Dermis microvascular lymphatic vessel endothelial cell (primary cell): Measurements from ENCODE around the gene ARSJ. TPM values are rescaled to one million over a fixed set of nuclear protein-coding genes. Genes with fewer than 3 reads are reported as not detected.
"Not testable (repeated sequence)": the region's sequence is repeated elsewhere in the genome, so short reads cannot be mapped to it uniquely, and the experiment has no call there.

Source experiments
- DNase-seq, 2 donors: peaks; one replicate each; pipeline versions ENCODE4 v3.0.0 to v3.0.0-alpha.2; 2010; ENCODE audit warnings: low read depth in 2 of 2
- total RNA-seq: library from RNA; depleted of rRNA; stranded (reverse); fragments of >200 nt; gene quantifications from 2 replicates; pipeline ENCODE4 v1.2.1, GENCODE V29; 2014

ARSJ gene
- total RNA-seq, result 15.3 and 15.4 TPM in 2 replicates

- peak; percentile 45 to 83 for DNase-seq
Measured at GRCh38 chr4:113979148-113979904, at the start of gene ARSJ. Gene ARSJ, minus strand, starts transcription at chr4:113979647. Its CDS starts 813 bp downstream, at chr4:113978834.

- DNase-seq, result peak; percentile 52 to 77
Measured at GRCh38 chr4:114028071-114028470, 48.6 kb upstream of the ARSJ start.

- DNase-seq, result no peak
Measured at GRCh38 chr4:114027596-114027995, 48.1 kb upstream of the ARSJ start.

DNA sequence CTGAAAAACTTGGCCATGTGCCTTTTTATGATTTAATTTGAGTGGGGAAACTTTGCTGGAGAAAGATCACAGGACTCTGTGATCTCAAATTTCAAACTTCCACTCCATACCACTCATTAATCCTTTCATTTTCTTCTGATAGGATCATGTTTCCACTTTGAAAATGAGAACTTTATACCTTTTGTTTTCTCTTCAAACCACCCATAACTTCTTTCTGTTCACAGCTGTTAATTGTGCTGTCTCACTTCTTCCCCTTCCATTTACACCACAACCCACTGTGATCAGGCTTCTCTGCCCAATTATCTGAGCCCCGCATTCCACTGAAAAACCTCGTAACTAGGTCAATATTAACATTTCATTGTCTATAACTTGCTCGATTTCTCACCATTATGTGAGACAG, 47.0 kb upstream of the ARSJ start:
- no peak for DNase-seq

DNA sequence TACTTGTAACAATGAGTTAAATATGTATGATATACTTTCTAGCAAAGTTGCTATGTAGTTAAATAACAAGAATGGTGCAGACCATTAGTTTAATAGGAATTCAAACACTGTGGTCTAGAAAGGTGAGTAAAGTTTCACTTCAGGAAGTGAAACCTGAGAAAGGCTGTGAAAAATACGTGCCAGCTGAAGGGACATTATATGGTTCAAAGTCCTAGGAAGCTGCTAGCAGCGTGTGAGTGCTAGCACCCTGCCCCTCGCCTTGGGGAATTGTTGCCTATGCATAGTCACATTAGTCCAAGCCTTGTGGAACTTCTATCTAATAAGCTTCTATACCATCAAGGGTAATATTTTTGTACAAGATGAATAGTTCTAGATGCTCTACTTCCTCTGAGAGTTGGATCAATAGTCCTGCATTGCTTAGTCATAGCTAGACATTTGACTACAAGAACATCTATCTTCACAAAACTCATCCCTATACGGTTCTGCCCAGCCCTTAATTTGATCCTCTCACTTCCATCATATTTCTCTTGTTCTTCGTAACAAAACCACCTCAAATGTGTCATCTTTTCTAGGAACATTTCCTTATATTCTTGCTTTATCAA, 45.8 kb upstream of the ARSJ start:
- no peak for DNase-seq

DNA sequence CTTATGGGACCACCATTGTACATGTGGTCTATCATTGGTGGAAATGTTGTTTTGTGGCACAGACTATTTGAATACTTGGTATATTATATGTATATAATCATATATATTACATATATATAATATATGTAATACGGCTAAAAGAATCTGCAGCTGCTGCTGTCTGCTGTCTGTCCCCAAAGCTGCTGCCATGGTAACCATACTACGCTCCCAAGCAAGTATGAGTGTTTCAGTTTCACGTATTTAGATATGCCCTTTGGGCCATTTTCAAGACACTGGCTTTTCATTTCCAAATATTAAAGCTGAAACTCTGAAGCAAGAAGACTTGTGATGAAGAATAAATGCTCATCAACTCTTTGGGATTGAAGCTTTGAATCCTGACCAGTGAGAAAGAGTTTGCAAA, 42.0 kb upstream of the ARSJ start:
- DNase-seq, result no peak

GRCh38 chr4:114019969-114020358, 40.5 kb upstream of the ARSJ start:
- no peak for DNase-seq

DNA sequence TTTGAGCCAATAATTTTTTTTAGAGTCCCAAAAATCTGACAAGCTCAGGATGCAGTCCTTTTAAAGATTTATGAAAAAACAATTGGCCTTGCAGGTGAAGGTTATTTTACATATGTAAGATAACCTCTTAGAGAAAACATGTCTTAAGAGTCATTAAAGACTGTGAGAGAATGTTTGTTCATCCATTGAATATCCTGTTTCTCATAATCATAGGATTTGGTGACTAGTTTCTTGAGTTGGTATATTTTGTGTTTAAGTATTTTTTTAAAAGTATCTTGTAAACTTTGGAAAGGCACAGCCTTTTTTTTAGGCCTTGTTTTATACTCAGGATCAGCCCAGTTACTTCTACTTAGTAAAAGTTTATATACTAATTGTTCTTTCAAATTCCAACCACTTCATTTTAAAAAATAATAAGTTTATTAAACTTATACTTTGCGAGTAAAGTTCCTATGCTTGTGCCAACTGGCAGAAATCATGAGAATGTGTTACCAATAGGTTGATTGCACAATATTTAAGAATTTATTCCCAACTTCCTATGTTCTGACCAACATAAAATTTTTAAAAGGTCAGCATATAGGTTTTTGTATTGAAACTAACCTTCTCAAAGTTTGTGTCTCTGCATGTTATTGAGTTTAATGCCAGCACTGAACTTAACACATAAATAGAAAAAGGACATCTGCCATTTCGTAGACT, 40.0 kb upstream of the ARSJ start:
- peak; percentile 28 to 63 for DNase-seq

- DNase-seq, result no peak
Measured at GRCh38 chr4:114017120-114017917, 37.9 kb upstream of the ARSJ start.

- peak; percentile 93 to 99 for DNase-seq
Measured at GRCh38 chr4:114015444-114015899, 36.0 kb upstream of the ARSJ start.

DNA sequence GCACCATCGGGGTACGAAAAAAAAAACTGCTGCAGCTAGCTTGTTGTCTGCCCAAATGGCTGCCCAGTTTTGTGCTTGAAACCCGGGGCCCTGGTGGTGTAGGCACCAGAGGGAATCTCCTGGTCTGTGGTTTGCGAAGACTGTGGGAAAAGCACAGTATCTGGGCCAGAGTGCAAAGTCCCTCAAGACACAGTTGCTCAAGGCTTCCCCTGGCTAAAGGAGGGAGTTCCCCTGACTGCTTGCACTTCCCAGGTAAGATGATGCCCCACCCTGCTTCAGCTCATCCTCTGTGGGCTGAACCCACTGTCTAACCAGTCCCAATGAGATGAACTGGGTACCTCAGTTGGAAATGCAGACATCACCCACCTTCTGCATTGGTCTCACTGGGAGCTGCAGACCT, 33.8 kb upstream of the ARSJ start:
- DNase-seq, result not testable (repeated sequence)

DNA sequence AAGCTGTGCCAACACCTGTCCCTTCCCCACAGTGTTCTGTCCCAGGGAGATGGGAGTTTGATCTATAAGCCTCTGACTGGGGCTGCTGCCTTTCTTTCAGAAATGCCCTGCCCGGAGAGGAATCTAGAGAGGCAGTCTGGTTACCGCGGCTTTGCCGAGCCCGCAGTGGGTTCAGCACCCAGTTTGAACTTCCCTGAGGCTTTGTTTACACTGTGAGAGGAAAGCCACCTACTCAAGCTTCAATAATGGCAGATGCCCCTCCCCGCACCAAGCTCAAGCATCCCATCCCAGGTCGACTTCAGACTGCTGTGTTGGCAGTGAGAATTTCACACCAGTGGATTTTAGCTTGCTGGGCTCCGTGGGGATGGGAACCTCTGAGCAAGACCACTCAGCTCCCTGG, 33.3 kb upstream of the ARSJ start:
- no peak for DNase-seq

DNA sequence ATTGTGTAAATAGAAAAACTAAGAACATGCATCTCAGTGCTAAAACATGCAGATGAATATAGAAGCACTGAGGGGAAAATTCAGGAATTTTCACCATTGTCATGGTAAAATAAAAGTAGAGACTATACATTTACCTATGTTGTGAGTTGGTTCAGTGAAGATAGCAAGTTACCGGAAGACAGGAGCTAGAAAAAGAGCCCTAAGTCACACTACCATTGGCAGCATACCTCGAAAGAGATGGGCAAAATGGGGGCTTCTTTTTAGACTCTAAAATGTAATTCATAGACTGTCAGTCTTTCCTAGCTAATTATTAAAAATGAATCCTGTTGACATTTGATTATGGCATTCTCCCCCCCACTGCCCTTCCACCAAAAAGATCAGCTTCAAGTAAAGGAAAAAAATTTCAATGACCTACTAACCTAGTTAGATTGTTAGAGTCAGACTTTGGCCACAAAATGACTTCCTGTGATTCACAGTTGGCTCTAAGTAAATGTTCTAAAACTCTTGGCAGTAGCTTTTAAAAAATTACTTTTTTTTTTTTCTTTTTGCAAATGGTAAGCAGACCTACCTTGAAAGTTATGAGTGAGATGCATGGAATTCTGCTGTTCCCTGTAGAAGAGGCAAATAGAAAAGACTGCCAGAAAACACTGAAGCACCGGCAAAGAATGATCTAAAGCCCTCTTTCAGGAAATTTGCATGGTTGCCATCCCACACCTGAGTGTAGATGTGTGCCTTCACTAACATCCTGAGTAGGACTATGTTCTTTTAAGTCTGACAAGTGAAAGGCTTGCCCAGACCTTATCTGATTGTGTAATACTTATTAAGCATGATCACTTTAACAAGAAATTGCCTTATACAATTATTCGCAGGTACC, 26.4 kb upstream of the ARSJ start:
- peak; percentile 40 to 81 for DNase-seq

GRCh38 chr4:114004483-114005226, 25.2 kb upstream of the ARSJ start:
- not testable (repeated sequence) for DNase-seq

DNA sequence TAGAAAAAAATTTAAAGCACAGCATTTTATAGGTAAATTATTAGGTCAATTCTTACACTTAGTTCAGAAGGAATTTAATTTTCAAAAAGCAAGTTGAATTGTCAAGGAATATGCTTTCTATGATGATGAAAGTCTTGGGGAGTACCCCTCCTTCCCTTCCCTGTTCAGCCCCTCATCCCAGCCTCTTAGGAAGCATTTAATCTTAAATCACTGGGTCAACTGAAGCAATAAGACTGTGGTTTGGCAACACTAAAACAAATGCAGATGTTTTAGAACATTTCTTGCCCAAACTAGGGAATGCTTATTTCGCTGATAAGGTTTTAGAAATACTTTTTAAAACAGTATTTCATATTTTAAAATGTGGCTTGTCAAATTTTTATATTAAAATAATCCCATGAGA, 19.1 kb upstream of the ARSJ start:
- no peak for DNase-seq

DNA sequence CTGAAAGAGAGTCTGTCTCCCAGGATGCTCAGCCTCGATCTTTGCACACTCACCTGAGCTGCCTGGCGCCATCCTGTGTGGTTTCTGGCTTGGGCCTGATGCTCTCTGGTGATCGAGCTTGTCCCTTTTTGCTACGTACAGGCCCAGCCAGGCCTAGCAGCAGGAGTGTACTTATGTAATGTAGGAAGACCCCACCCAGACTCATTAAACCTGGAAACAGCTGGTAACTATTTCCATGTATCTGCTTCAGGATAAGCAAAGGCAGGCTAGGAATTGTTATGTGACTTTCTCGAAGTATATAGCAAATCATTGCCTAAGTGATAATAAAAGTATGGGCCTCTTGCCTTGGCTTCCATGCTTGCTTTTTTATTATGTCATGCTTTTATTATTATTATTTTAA, 18.6 kb upstream of the ARSJ start:
- DNase-seq, result no peak

- DNase-seq, result no peak
Measured at GRCh38 chr4:113997206-113997605, 17.8 kb upstream of the ARSJ start.

- DNase-seq, result no peak
Measured at GRCh38 chr4:113996599-113997177, 17.2 kb upstream of the ARSJ start.

GRCh38 chr4:113993887-113994286, 14.4 kb upstream of the ARSJ start:
- no peak for DNase-seq

DNA sequence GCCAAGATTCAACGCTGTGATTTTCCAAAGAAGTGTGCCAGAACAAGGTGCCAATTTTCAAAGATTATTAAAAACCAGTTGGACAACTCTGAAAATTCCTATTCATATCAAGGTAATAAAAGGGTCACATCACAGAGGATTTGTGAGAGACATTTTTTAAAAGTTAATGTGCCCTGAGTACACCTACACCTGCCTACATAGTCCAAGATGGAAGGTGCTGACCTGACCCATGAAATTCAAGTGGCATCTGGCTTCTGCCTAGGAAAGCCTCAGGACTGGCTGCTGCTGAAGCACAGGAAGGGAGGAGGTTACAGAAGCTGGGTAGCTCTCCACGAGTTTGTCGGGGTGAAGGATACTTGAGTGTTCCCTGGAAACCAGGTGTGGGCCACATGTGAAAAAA, 11.4 kb upstream of the ARSJ start:
- DNase-seq, result no peak
